NCI-H1105 treated with DMSO at 0.1 percent for 48 hours (cell line): ENCODE measurements around the gene VWA1.
"Not testable (repeated sequence)": the region's sequence is repeated elsewhere in the genome, so short reads cannot be mapped to it uniquely, and the experiment has no call there.

ENCODE experiments used
- DNase-seq: peaks from one replicate; lab custom pipeline; 2025; lab: John Stamatoyannopoulos, UW

The VWA1 gene

DNA sequence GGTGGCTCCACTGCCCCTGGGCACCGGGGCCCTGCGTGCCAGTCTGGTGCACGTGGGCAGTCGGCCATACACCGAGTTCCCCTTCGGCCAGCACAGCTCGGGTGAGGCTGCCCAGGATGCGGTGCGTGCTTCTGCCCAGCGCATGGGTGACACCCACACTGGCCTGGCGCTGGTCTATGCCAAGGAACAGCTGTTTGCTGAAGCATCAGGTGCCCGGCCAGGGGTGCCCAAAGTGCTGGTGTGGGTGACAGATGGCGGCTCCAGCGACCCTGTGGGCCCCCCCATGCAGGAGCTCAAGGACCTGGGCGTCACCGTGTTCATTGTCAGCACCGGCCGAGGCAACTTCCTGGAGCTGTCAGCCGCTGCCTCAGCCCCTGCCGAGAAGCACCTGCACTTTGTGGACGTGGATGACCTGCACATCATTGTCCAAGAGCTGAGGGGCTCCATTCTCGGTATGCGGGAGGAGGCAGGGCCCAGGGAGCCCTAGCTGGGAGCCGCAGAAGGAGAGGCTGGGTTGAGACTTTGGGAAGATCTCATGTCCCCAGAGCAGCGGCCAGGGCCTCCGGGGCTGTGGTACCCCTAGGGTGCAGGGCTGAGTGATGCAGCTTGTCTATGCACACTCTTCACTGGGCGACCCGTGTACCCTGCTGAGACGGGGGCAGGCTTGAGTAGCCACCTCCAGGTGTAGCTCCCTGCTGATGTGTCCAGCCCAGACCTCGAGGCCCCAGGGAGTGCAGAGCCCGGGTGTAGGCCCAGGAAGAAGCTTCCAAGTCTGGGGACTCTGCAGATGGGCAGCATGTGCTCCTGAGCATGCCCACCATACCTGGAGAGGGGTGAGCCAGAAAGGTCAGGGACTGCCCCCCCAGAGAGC, 1.8 kb downstream of the VWA1 start:
- no peak for DNase-seq

GRCh38 chr1:1437904-1438376, 2.5 kb downstream of the VWA1 start:
- DNase-seq = no peak

DNA sequence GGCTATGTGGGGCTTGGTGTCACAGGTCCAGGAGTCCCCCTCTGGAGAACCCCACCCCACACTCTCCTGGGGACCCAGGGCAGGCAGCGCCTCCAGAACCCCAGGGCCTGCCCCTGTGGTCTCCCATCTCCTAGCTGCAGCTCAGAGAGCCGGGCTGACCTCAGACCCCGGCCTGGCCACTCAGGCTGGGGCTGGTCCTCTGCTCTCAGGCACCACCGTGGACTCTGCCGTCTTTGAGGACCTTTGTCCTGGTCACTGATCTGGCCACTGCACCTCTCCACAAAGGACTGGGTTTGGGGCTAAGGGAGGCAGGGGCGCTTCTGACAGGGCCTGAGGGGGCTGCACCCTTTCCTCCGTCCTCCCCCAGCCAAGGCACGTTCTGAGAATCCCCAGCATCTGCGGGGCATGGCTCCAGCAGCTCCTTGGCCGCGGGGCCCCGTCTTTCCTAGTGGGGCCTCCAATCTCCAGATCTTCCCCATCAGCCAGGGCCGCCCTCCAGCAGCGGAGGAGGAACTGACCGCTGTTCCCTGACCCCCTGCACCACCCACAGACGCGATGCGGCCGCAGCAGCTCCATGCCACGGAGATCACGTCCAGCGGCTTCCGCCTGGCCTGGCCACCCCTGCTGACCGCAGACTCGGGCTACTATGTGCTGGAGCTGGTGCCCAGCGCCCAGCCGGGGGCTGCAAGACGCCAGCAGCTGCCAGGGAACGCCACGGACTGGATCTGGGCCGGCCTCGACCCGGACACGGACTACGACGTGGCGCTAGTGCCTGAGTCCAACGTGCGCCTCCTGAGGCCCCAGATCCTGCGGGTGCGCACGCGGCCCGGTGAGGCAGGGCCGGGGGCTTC, 3.3 kb downstream of the VWA1 start:
- no peak for DNase-seq

DNA sequence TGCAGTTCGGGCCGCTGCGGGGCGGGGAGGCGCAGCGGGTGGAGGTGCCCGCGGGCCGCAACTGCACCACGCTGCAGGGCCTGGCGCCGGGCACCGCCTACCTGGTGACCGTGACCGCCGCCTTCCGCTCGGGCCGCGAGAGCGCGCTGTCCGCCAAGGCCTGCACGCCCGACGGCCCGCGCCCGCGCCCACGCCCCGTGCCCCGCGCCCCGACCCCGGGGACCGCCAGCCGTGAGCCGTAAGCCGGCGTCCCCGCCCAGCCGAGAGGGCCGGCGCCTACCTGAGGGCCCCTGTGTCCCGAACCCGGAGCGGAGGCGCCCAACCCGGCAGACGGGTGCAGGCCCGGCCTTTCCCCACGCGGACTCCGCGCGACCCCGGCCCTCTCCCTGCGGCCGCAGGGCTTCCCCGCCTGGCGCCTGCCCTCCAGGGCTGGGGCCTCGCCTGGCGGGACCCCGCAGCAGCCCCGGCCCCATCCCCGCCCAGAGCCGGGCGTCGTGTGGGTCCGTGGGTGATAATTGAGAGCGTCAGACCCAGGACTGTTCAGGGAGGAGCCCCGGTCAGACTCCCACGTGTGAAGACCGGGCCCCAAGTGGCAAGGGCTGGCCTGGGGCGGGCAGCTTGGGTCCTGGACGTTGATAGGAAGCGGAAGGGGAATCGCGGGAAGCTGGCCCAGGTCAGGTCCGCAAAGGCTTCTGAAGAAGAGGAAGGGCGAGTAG, 4.2 kb downstream of the VWA1 start:
- DNase-seq = no peak

- no peak for DNase-seq
These were observed 4.9 kb downstream of the VWA1 start for GRCh38 chr1:1440262-1441001.

DNA sequence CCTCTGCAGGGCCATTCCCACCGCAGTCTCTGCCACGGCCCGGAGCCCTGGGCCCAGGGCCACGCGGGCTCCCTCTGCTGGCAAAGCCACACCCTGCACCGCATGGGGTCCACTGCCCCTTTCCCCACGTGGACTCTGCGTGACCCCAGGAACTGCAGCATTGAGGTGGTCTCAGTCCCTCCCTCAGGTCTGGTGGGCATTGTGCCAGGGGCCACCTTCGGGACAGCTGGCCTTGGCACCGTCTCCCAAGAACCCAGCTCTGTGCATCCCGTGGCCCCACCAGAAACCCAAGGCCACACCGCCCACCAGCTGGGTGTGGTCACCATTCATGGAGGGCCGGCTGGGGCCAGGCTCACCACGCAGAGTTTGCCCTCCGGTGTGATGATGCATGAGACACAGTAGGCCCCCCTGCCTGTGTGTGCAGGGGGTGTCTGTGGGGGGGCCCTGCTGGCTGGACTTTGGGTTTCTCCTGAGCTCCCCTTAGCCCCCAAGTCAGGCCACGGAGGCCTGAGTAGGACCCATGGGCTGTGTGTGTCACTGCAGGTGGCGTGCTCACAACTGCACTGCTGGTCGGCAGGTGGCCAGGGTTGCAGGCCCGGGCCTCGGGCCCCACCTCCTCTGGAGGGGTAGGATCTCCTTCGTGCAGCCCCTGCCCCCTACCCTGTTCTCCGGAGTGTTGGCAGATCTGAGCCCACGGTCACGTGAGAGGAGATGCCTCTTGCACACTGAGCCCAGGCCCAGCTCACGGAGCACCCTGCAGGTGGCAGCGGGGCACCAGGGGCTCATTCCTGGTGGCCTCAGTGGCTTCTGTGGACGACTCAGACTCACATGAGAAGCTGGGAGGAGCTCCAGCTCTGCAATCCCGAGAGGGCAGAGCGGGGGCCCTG, 5.8 kb downstream of the VWA1 start:
- no peak for DNase-seq

GRCh38 chr1:1442069-1442770, 6.7 kb downstream of the VWA1 start:
- DNase-seq = no peak

DNA sequence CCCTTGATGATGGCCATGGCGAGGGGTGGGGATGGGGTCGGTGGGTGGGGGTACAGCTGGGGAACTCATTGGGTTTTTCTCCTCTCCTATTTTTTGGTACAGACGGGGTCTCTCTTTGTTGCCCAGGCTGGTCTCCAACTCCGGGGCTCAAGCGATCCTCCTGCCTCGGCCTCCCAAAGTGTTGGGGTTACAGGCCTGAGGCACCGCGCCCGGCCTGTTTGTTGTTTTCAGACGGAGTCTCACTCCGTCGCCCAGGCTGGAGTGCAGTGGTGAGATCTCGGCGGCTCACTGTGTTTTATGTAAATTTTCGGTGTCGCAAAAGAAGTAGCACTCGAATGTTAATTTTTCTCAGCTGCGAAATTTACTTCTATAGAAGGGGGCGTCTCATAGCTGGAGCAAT, 11.1 kb downstream of the VWA1 start:
- DNase-seq = not testable (repeated sequence)

- no peak for DNase-seq
These were observed 13.7 kb downstream of the VWA1 start, which contains the start of gene ATAD3C for GRCh38 chr1:1449099-1449739. Gene ATAD3C, plus strand, starts transcription at chr1:1449689. Its CDS starts 995 bp downstream, at chr1:1450684.

DNA sequence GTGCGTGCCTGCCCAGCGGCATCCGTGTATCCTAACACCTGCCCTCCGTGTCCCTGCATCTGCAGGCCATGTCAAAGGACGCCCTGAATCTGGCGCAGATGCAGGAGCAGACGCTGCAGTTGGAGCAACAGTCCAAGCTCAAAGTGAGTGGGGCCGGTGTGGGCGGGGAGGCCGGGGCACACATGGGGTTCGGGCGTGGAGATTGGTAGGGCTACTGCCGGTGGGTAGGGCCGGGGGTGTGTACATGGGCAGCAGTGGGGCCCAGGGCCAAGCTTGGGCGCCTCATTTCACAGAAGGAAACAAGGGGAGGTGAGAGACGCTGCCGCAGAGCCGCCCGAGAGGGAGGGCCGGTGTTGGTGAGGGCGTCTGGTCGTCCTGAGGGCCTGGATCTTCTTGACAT, 15.1 kb downstream of the VWA1 start:
- DNase-seq = not testable (repeated sequence)

- DNase-seq = no peak
These were observed 16.3 kb downstream of the VWA1 start for GRCh38 chr1:1451696-1452364.

DNA sequence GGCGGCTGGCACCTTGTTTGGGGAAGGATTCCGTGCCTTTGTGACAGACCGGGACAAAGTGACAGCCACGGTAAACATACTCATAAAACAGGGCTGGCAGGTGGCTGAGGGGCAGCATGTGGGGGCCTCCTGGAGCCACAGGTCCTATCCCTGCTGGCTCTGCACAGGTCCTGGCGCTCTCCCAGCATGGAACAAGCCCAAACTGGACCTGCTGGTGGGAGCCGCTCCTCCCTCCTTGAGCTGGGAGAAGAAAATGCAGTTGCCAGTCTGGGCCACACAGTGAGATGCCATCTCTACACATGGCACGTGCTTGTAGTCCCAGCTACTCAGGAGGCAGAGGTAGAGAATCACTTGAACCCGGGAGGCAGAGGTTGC, 16.9 kb downstream of the VWA1 start:
- DNase-seq = peak; percentile 44

GRCh38 chr1:1452882-1453281, 17.4 kb downstream of the VWA1 start:
- DNase-seq = no peak

DNA sequence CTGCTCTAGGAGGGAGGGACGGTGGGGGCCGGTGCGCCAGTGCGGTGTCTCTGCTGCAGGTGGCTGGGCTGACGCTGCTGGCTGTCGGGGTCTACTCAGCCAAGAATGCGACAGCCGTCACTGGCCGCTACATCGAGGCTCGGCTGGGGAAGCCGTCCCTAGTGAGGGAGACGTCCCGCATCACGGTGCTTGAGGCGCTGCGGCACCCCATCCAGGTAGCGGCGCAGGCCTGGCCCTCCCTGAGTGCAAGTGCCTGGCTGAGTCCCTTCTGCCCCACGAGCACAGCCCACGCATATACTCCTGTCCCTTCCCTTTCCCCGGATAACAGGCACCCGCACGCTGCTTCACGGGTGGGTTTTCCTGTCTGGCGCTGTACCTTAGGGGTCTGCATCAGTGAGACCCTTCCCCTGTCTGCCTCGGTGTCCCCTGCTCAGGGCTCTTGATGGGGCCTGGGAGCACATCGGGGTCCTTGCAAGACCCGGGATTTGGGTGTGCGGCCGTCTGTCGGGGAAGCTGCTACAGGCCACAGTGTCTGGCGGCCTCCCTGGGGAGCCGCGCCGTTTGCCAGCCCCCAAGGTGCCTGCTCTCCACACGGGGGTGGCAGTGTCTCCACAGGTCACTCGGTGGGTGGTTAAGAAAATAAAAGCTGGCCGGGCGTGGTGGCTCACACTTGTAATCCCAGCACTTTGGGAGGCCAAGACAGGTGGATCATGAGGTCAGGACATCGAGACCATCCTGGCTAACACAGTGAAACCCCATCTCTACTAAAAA, 19.0 kb downstream of the VWA1 start:
- DNase-seq = not testable (repeated sequence)

DNA sequence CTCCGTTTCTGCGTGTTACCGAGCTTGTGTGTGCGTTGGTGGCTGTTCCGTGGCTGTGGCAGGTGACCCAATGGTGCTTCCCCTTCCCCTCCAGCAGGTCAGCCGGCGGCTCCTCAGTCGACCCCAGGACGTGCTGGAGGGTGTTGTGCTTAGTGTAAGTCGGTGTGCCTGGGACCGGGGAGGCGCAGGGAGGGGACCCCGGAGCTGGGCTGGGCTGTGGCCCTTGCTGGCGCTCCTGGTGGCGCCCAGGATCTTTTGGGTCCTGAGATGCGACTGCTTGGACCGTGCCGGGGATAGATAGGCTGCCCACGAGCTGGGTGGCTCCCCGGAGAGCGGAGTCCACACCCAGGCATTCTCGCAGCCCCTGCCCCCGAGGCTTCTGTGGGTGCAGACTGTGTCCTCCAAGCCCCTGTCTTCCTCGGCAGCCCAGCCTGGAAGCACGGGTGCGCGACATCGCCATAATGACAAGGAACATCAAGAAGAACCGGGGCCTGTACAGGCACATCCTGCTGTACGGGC, 19.9 kb downstream of the VWA1 start:
- DNase-seq = no peak

GRCh38 chr1:1455934-1456333, 20.4 kb downstream of the VWA1 start:
- DNase-seq = not testable (repeated sequence)

- not testable (repeated sequence) for DNase-seq
These were observed 21.3 kb downstream of the VWA1 start for GRCh38 chr1:1456683-1457255.
